GM23248 (cell line): ENCODE measurements around the gene GRIP1. TPM values are rescaled to one million over a fixed set of nuclear protein-coding genes. Genes with fewer than 3 reads are reported as not detected.

Experiments
- DNase-seq: peaks from one replicate; pipeline ENCODE4 v3.0.0-alpha.2; 2015
- H2AFZ ChIP-seq: fragments of 200-600 bp; sonication (generic); 2 replicates; pipeline ENCODE4 v1.6.1; 2016; ENCODE audit warnings: antibody characterized with exemption
- H3F3A ChIP-seq: fragments of 200-600 bp; sonication (generic); 2 replicates; pipeline ENCODE4 v1.6.1; 2016; ENCODE audit warnings: mild to moderate bottlenecking, antibody characterized with exemption, mixed run types; ENCODE audit not compliant: insufficient read depth
- H3K27ac ChIP-seq: fragments of 200-600 bp; sonication (generic); 2 replicates; pipeline ENCODE4 v1.5.1; 2016; ENCODE audit warnings: mild to moderate bottlenecking
- H3K27me3 ChIP-seq: fragments of 200-600 bp; sonication (generic); replicated peaks from 2 replicates; pipeline ENCODE4 v1.6.1; 2016; ENCODE audit warnings: mild to moderate bottlenecking; ENCODE audit not compliant: insufficient read depth
- H3K36me3 ChIP-seq: fragments of 200-600 bp; sonication (generic); 2 replicates; pipeline ENCODE4 v1.6.1; 2016; ENCODE audit warnings: low read depth, mild to moderate bottlenecking
- H3K4me1 ChIP-seq: fragments of 200-600 bp; sonication (generic); 2 replicates; pipeline ENCODE4 v1.6.1; 2016; ENCODE audit warnings: mild to moderate bottlenecking; ENCODE audit not compliant: insufficient read depth
- H3K4me2 ChIP-seq: fragments of 200-600 bp; sonication (generic); one replicate; pipeline ENCODE4 v1.6.1; 2016; ENCODE audit warnings: mild to moderate bottlenecking; ENCODE audit not compliant: unreplicated experiment
- H3K4me3 ChIP-seq: fragments of 200-600 bp; sonication (generic); 2 replicates; pipeline ENCODE4 v1.5.1; 2016; ENCODE audit warnings: mild to moderate bottlenecking
- H3K79me2 ChIP-seq: fragments of 200-600 bp; sonication (generic); 2 replicates; pipeline ENCODE4 v1.6.1; 2016; ENCODE audit warnings: mild to moderate bottlenecking; ENCODE audit not compliant: insufficient read depth
- H3K9ac ChIP-seq: fragments of 200-600 bp; sonication (generic); 2 replicates; pipeline ENCODE4 v1.6.1; 2016; ENCODE audit warnings: mild to moderate bottlenecking
- H3K9me2 ChIP-seq: fragments of 200-600 bp; sonication (generic); 2 replicates; pipeline ENCODE4 v1.6.1; 2016; ENCODE audit warnings: mixed run types, mild to moderate bottlenecking, moderate library complexity; ENCODE audit not compliant: insufficient read depth
- H3K9me3 ChIP-seq: fragments of 200-600 bp; sonication (generic); one replicate; pipeline ENCODE4 v1.6.1; 2017; ENCODE audit warnings: low read depth
- H4K20me1 ChIP-seq: fragments of 200-600 bp; sonication (generic); 2 replicates; pipeline ENCODE4 v1.6.0; 2016; ENCODE audit not compliant: insufficient read depth
- EZH2 ChIP-seq: fragments of 200-600 bp; sonication (generic); IDR thresholded peaks from 2 replicates; pipeline ENCODE4 v1.6.1; 2018; ENCODE audit warnings: antibody characterized with exemption, mild to moderate bottlenecking; ENCODE audit not compliant: insufficient read depth, poor library complexity, severe bottlenecking
- EZH2phosphoT487 ChIP-seq: fragments of 200-600 bp; sonication (generic); IDR thresholded peaks from 2 replicates; pipeline ENCODE4 v1.6.1; 2018; ENCODE audit warnings: antibody characterized with exemption, moderate library complexity, mild to moderate bottlenecking, low read depth; ENCODE audit not compliant: insufficient read depth
- WGBS, 2 experiments: methylation state at CpG; one replicate each; pipeline ENCODE4 v1.1.6; 2015 to 2017; ENCODE audit warnings: low lambda C conversion rate in 2 of 2, low coverage in 1 of 2; ENCODE audit errors: missing lambda C conversion rate in 2 of 2; 5-methylcytosine and 5-hydroxymethylcytosine counted together
- in situ Hi-C: fragments of 300-500 bp; cut with MboI; formaldehyde crosslinking; loops from 2 replicates; pipeline ENCODE4 v1.15.0; 2020
- polyA plus RNA-seq: library from polyadenylated mRNA; unstranded; fragments of >200 nt; fragmentation: Nextera tagmentation; extraction: Ambion mirVana; gene quantifications from 2 replicates; pipeline ENCODE4 v1.2.1, GENCODE V29; 2016
- total RNA-seq: library from RNA; depleted of rRNA; stranded (reverse); fragments of >200 nt; shearing (Covaris generic); gene quantifications from 2 replicates; pipeline ENCODE4 v1.2.3, GENCODE V29; 2014

Gene GRIP1
- total and polyA plus RNA-seq, 2 experiments from 2014 or later = not detected

DNA sequence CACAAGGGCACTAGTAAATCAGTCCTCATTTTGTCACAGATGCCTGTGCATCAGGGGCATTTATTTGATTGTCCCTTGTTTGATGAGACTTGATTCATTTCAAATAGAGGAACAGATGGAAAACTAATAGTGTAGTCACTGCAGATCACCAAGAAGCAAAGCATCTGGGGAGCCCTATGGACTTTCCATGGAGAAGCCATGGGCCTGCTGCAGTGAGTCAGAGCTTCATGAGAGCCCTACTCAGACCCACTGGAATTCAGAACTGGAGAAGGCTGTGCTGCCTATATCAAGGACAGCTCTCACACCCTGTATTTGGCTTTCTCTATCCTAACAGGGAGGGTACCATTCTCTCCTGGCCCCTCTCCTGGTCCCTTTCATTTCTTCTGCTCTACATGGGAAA is 126.2 kb downstream of the GRIP1 start:
- in situ Hi-C loops = no loop called here
- no peaks in the 10 kb centered on the region for H3K27me3 ChIP-seq

GRCh38 chr12:66550626-66551025 is 128.2 kb downstream of the GRIP1 start:
- Histone ChIP-seq H3K9me2 (no peaks in the 10 kb centered on the region), H3K9ac (no peak overlapping the region), H3K36me3 (no peaks in the 10 kb centered on the region), H4K20me1 (no peaks in the 10 kb centered on the region), H3F3A (no peaks in the 10 kb centered on the region), H3K4me3 (no peak overlapping the region), H3K4me2 (no peak overlapping the region), H3K27ac (no peak overlapping the region), H3K79me2 (no peaks in the 10 kb centered on the region), H3K27me3 (no peaks in the 10 kb centered on the region), H3K9me3 (no peaks in the 10 kb centered on the region), H2AFZ (no peak overlapping the region), H3K4me1 (no peaks in the 10 kb centered on the region)
- DNase-seq = no peak
- TF ChIP-seq EZH2 = no peak
- TF ChIP-seq EZH2phosphoT487 = no peak
- in situ Hi-C loops = no loop called here
- 33 to 36% methylated on average over 5 of the region's 5 CpGs for WGBS, 2 experiments

More for the DNA sequence above, 126.2 kb downstream of the GRIP1 start:
- Histone ChIP-seq H3K79me2 (no peaks in the 10 kb centered on the region), H3K4me2 (no peak overlapping the region), H3K9me3 (no peaks in the 10 kb centered on the region), H3K27ac (no peak overlapping the region), H3K9me2 (no peaks in the 10 kb centered on the region), H4K20me1 (no peaks in the 10 kb centered on the region), H3F3A (no peaks in the 10 kb centered on the region), H3K4me3 (no peak overlapping the region), H3K4me1 (no peaks in the 10 kb centered on the region), H2AFZ (no peak overlapping the region), H3K9ac (no peak overlapping the region), H3K36me3 (no peaks in the 10 kb centered on the region)
- TF ChIP-seq EZH2 (no peak), EZH2phosphoT487 (no peak)
- DNase-seq = peak; percentile 11

- H4K20me1 ChIP-seq = no peaks in the 10 kb centered on the region
- H3K27me3 ChIP-seq = no peaks in the 10 kb centered on the region
- no peaks in the 10 kb centered on the region for H3K36me3 ChIP-seq
- no peak overlapping the region for H3K4me3 ChIP-seq
- no peaks in the 10 kb centered on the region for H3K9me3 ChIP-seq
- H3K9me2 ChIP-seq = no peaks in the 10 kb centered on the region
- no peak for DNase-seq
- H3F3A ChIP-seq = no peaks in the 10 kb centered on the region
- no peak overlapping the region for H3K9ac ChIP-seq
- in situ Hi-C loops = no loop called here
- 0 to 5% methylated on average over 2 of the region's 2 CpGs for WGBS, 2 experiments
- H3K4me1 ChIP-seq = no peaks in the 10 kb centered on the region
- no peaks in the 10 kb centered on the region for H3K79me2 ChIP-seq
- TF ChIP-seq EZH2 (no peak), EZH2phosphoT487 (no peak)
- no peak overlapping the region for H2AFZ ChIP-seq
- no peak overlapping the region for H3K27ac ChIP-seq
- H3K4me2 ChIP-seq = no peak overlapping the region
Measured at GRCh38 chr12:66549050-66549389, 129.9 kb downstream of the GRIP1 start.

DNA sequence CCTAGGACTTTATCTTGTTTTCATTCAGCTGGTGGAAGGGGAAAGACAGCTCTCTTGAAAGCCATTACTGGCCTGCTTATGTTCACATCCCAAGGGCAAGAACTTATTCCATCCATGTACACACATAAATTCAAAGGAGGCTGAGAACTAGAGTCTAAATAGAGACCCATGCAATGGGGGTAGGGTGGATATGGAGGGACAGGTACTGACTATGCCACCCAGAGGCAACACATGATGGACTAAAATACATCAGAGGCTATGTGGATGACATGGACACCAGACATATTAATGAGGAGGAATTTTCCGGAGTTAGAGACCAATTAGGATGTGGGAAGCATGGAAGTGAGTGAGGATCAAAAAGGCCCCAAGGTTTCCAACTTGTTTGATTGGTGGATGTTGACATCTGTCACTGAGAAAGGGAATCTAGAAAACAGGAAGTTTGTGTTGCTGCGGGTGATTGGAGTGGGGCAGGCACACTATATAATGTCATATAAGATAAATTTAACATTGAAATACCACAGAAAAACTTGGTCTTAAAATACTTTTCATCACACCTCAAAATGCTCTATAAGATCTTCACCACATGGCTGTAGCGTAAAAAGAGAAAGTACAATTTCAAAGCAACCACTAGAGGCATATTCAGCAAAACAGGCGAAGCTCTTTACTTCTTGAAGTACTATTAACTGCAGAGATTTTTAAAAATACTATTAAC is 130.4 kb downstream of the GRIP1 start:
- 29 to 32% methylated on average over 4 of the region's 4 CpGs for WGBS, 2 experiments
- Histone ChIP-seq H3K9me2 (no peaks in the 10 kb centered on the region), H2AFZ (no peak overlapping the region), H3K79me2 (no peaks in the 10 kb centered on the region), H3K36me3 (no peaks in the 10 kb centered on the region), H3F3A (no peaks in the 10 kb centered on the region), H3K27ac (no peak overlapping the region), H4K20me1 (no peaks in the 10 kb centered on the region), H3K4me1 (no peaks in the 10 kb centered on the region), H3K4me2 (no peak overlapping the region), H3K9me3 (no peaks in the 10 kb centered on the region), H3K27me3 (no peaks in the 10 kb centered on the region), H3K4me3 (no peak overlapping the region), H3K9ac (no peak overlapping the region)
- DNase-seq = peak; percentile 2
- in situ Hi-C loops = no loop called here
- TF ChIP-seq EZH2 (no peak), EZH2phosphoT487 (no peak)

- Histone ChIP-seq H3K79me2 (no peaks in the 10 kb centered on the region), H3K9me3 (no peaks in the 10 kb centered on the region), H3K27ac (no peak overlapping the region), H3F3A (no peaks in the 10 kb centered on the region), H4K20me1 (no peaks in the 10 kb centered on the region), H3K4me3 (no peak overlapping the region), H3K4me2 (no peak overlapping the region), H3K4me1 (no peaks in the 10 kb centered on the region), H3K36me3 (no peaks in the 10 kb centered on the region), H3K9me2 (no peaks in the 10 kb centered on the region), H3K9ac (no peak overlapping the region), H3K27me3 (0 out of 2 replicates have a peak, but pooled peaks cover 4% of the 10 kb centered on the region), H2AFZ (no peak overlapping the region)
- no peak for TF ChIP-seq EZH2phosphoT487
- no peak for TF ChIP-seq EZH2
- WGBS, 2 experiments = 0% methylated on average over 1 of the region's 1 CpG
- in situ Hi-C loops = no loop called here
- no peak for DNase-seq
Measured at GRCh38 chr12:66541426-66541825, 137.4 kb downstream of the GRIP1 start.
